Measurements from ENCODE around the gene ASXL1. TPM values are rescaled to one million over a fixed set of nuclear protein-coding genes. Genes with fewer than 3 reads are reported as not detected.
"Not testable (repeated sequence)": the region's sequence is repeated elsewhere in the genome, so short reads cannot be mapped to it uniquely, and the experiment has no call there.

The ASXL1 gene
- 71.0 TPM for polyA plus RNA-seq (2012; ENCODE audit: insufficient read depth, insufficient read length)

DNA sequence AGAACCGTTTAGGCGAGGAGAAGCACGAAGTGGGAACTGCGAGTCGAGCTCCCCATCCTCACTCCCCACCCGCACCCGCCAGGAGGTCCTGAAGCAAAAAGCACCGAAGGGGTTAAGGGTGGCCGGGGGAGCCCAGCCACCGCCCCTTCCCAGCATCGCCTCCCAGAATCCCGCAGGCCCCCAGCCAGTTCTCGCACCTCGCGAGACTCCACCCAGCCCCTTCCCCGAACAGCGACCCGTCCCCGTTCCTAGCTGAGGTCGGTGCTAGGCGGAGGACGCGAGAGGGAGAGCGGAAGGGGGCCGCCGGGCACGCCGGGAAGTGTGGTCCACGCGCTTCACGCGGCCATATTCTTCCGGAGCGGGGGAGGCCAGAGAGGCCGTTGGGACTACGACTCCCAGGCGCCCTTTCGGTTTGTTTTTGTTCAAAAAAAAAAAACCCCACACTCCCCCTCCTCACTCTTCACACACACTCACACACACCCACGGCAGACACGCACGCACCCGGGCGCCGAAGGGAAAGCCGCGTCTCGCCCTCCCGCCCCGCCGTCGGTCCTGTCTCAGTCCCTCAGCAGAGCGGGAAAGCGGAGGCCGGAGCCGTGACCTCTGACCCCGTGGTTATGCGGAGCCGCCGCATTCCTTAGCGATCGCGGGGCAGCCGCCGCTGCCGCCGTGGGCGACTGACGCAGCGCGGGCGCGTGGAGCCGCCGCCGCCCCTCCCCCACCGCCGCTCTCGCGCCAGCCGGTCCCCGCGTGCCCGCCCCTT lies at the start of gene ASXL1:
TSS of gene ASXL1 (plus strand) at position 463 of the 763 bp plus-strand sequence. CDS start 445 bp downstream, outside the sequence.
- peak; percentile 96 for DNase-seq (ENCODE audit: low read depth, low spot score)

DNA sequence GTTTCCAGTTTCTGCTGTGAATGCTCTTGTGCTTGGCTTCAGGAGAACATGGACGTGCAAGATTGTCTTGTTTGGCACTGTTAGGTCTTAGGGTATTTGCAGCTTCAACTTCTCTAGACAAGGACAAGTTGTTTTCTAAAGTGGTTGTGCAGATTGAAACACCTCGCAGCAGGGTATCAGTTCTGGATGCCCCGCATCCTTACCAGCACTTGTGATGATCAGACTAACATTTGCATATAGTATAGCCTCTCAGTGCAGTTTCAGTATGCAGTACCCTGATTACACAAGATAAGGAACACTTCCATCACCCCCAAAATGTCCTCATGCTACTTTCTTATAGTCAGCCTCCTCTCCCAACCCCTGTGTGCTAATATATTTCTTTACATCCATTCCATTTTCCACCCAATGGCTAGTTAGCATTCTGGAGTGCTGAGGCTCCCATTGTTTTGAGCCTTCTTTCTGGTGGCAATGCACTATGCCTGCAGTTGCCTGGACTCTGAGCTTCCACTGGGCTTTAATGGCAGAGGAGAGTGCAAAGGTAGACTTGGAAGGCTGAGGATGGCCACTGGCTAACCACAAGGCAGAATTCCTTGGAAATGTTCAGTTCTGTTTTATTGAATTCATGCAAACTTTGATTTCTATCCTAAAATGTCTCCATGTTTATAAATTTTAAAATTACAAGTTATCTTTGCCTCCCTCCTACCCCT lies 45.3 kb upstream of the ASXL1 start:
- no peak overlapping the region for H3K4me3 ChIP-seq (ENCODE audit: low read length)
- no peak for DNase-seq (ENCODE audit: low read depth, low spot score)

More for the DNA sequence above, at the start of gene ASXL1:
- peak within 1 kb of the TSS; percentile 78 for H3K4me3 ChIP-seq (ENCODE audit: low read length)

DNA sequence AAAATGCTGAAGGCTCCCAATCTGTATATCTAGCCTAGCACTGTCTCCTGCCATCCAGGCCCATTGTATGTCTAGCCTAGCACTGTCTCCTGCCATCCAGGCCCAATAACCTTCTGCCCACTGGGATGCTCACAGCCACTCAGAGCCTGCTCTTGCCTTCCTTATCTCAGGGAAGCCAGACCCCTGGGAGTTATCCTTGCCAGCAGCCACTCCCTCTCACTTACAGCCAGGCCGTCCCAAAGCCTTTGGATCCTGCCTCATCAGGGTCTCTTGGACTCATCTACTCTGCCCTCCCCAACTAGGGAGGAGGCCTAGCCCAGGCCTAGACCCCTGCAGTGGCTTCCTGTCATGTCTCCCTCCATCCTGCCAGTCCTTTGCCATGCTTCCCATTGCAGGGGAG lies 43.4 kb upstream of the ASXL1 start:
- no peak overlapping the region for H3K4me3 ChIP-seq (ENCODE audit: low read length)
- no peak for DNase-seq (ENCODE audit: low read depth, low spot score)

DNA sequence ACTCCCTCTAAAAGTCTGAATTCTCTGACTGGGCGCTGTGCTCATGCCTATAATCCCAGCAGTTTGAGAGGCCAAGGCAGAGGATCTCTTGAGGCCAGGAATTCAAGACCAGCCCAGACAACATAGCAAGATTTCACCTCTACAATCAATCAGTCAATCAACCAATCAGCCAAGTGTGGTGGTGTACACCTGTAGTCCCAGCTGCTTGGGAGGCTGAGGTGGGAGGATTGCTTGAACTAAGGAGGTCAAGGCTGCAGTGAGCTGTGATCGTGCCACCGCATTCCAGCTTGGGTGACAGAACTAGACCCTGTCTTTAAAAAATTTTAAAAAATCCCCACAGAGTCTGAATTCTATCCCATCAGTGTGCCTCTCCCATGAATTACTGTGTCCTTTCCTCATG lies 42.7 kb upstream of the ASXL1 start:
- H3K4me3 ChIP-seq (ENCODE audit: low read length), result no peak overlapping the region
- DNase-seq (ENCODE audit: low read depth, low spot score), result no peak

DNA sequence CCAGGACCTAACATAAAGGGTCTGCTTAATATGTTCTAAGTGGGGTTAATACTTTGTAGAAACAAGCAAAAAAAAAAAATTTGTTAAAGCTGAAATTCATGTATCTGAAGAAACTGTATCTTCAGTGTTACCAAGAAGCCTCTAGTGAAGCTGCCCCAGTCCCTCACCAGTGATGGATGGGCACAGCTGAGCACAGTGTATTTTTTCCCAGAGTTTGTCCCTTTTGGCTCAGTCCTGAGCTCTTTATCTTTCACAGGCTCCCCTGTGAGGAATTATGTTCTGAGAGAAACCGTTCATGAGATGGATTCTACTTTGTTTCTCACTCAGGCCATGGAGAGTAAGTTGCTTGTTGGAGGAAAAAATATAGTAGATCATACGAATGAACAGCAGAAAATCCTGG lies 42.2 kb upstream of the ASXL1 start:
- no peak overlapping the region for H3K4me3 ChIP-seq (ENCODE audit: low read length)
- no peak for DNase-seq (ENCODE audit: low read depth, low spot score)

DNA sequence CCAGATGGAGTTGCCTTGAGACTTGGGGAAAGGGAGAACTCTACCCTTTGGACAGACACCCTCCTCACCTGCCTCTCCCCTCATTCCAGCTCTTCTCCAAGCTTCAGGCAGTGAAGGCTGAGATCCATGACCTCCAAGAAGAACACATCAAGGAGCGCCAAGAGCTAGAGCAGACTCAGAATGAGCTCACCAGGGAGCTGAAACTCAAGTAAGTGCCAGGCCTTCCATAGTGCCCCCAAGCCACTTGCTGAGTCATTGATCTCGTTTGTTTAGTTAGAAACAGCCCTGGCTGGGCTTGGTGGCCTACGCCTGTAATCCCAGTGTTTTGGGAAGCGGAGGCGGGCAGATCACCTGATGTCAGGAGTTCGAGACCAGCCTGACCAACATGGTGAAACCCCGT lies 41.5 kb upstream of the ASXL1 start:
- no peak for DNase-seq (ENCODE audit: low read depth, low spot score)
- H3K4me3 ChIP-seq (ENCODE audit: low read length), result no peak overlapping the region

DNA sequence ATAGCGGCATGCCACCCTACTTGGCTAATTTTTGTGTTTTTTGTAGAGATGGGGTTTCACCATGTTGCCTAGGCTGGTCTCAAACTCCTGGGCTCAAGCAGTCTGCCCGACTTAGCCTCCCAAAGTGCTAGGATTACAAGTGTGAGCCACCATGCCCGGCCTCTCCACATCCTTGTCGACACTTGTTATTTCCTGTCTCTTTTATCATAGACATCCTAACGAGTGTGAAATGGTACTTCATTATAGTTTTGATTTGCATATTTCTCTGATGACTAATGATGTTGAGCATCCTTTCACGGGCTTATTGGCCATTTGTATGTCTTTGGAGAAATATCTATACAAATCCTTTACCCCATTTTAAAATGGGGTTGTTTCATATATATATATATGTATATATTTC lies 39.0 kb upstream of the ASXL1 start:
- no peak for DNase-seq (ENCODE audit: low read depth, low spot score)
- H3K4me3 ChIP-seq (ENCODE audit: low read length), result no peak overlapping the region

DNA sequence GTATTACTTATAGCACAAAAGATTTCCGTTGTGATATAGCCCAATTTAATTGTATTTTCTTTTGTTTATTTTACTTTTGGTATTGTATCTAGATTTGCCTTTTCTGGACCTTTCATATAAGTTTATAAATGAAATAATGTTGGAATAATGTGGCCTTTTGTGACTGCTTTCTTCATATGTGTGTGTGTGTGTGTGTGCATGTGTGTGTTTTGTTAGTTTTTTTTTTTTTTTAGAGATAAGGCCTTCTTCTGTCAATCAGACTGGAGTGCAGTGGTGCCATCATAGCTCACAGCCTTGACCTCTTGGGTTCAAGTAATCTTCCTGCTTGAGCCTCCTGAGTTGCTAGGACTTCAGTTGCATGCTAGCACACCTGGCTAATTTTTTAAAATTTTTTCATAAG lies 37.8 kb upstream of the ASXL1 start:
- DNase-seq (ENCODE audit: low read depth, low spot score), result no peak
- no peak overlapping the region for H3K4me3 ChIP-seq (ENCODE audit: low read length)

DNA sequence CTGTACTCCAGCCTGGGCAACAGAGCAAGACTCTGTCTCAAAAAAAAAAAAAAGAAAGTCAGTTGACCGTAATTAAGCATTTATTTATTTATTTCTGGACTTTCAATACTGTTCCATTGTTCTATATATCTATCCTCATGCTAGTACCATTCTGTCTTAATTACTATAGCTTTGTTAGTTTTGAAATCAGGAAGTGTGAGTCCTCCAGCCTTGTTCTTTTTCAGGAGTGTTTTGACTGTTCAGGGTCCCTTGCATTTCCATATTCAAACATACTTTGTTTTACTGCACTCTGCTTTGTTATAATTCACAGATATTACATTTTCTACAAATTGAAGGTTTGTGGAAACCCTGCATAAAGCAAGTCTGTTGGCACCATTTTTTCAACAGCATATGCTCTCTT lies 36.7 kb upstream of the ASXL1 start:
- DNase-seq (ENCODE audit: low read depth, low spot score), result no peak
- H3K4me3 ChIP-seq (ENCODE audit: low read length), result no peak overlapping the region

DNA sequence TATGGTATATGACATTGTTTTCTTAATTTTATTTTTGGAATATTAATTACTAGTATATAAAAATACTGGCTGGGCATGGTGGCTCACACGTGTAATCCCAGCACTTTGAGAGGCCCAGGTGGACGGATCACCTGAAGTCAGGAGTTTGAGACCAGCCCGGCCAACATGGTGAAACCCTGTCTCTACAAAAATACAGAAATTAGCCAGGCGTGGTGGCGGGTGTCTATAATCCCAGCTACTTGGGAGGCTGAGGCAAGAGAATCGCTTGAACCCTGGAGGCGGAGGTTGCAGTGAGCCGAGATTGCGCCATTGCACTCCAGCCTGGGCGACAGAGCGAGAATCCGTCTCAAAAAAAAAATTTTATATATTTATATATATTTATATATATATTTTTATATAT lies 35.9 kb upstream of the ASXL1 start:
- DNase-seq (ENCODE audit: low read depth, low spot score); H3K4me3 ChIP-seq (ENCODE audit: low read length): not testable (repeated sequence)

DNA sequence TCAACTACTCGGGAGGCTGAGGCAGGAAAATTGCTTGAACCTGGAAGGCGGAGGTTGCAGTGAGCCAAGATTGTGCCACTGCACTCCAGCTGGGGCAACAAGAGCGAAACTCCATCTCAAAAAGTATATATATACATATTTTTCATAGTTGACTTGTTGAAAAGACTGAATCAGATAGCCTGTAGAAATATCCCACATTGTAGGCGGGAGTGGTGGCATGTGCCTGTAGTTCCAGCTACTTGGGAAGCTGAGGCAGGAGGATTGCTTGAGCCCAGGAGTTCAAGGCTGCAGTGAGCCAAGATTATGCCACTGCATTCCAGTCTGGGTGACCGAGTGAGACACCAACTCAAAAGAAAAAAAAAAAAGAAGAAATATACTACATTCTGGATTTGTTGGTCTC lies 34.4 kb upstream of the ASXL1 start:
- DNase-seq (ENCODE audit: low read depth, low spot score); H3K4me3 ChIP-seq (ENCODE audit: low read length): not testable (repeated sequence)

DNA sequence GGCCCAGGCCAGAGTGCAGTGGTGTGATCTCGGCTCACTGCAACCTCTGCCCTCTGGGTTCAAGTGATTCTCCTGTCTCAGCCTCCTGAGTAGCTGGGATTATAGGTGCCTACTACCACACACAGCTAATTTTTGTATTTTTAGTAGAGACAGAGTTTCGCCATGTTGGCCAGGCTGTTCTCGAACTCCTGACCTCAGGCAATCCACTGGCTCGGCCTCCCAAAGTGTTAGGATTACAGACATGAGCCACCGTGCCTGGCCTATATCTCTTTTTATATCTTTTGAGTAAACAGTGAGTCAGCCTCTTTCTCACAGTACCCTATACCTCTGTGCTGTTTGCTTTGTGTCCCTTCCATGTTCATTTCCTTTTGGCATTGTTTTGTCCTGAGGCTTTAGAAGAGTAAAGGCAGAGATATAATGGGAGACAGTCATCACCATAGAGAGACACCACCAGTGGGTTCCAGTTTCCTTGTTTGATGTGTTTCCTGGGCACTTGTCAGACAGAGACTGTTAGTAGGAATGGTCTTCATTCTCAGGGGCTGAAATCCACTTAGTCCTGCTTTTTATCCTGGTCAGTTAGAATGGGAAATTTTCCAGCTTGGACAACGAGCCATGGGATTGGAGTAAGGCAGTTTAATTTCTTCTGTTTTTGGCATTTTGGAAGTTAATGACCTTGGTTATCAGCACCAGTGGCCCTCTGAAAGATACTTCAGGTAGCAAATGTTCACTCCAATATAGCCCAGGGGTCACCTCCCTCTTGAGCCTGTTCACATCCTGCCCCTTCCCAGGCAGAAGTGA lies 32.2 kb upstream of the ASXL1 start:
- no peak for DNase-seq (ENCODE audit: low read depth, low spot score)
- H3K4me3 ChIP-seq (ENCODE audit: low read length), result no peak overlapping the region

DNA sequence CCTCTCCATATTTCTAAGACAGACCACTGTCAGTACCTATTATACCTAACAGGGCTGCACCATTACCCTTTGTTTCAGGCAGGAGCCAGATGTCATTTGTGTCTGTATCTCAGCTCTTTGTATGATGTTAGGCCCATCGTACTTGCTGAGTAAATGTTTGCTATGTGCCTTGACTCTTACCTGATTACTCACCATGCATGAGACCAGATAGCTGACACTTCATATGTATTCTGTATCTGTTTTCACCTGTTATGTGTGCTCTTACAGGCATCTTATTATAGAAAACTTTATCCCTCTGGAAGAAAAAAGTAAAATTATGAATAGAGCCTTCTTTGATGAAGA lies 31.7 kb upstream of the ASXL1 start:
- no peak for DNase-seq (ENCODE audit: low read depth, low spot score)
- no peak overlapping the region for H3K4me3 ChIP-seq (ENCODE audit: low read length)

DNA sequence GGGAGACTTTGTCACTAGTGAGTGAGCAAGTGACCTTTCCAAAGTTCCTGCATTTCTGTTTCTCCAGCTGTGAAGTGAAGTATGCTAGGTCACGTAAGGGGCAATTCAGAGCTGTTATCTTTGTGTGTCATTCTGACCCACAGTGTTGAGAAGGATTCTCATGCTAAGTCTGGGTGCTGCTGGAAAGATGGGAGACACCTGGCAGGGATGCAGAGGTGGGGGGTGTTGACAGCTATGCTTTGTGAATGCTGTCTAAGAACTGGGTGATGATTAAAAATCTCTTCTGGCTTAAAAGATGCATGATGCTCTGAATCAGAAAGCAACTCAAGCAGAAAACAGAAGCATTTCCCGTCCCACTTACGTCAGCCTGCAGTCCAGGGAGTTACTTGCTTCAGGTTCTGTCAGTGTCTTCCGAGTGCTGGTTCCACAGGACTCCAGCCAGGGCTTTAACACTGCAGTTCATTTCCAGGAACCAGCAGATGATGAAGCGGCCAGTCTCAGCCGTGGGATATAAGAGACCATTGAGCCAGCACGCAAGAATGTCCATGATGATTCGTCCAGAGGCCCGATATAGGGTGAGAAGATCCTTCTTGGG lies 30.9 kb upstream of the ASXL1 start:
- DNase-seq (ENCODE audit: low read depth, low spot score), result no peak
- H3K4me3 ChIP-seq (ENCODE audit: low read length), result no peak overlapping the region

DNA sequence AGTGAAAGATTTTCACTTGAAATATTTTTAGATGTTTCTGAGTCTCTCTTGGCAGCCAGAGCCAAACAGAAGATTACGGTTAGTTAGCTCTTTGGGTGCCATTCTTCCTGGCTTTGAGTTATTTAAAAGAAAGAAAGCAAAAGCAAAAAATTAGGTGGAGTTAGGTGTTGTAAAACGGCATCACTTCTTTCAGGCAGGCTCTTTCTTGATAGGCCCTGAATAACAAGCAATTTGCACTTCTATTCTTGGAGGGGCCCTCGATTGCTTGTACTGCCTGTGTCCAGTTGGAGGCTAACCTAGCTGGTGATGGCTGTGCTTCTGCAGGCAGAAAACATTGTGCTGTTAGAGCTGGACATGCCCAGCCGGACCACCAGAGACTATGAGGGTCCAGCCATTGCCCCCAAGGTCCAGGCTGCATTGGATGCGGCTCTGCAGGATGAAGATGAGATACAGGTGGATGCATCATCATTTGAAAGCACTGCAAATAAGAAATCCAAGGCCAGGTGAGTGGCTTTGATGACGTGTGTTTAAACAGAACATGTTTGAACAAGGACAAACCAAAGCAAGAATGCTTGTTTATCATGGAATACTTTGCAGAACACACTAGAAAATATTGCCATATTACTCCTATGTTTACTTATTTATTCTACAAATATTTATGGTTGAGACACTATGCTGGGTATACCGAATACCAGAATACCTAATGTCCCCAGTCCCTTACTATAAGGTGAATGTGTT lies 28.1 kb upstream of the ASXL1 start:
- DNase-seq (ENCODE audit: low read depth, low spot score), result no peak
- no peak overlapping the region for H3K4me3 ChIP-seq (ENCODE audit: low read length)

DNA sequence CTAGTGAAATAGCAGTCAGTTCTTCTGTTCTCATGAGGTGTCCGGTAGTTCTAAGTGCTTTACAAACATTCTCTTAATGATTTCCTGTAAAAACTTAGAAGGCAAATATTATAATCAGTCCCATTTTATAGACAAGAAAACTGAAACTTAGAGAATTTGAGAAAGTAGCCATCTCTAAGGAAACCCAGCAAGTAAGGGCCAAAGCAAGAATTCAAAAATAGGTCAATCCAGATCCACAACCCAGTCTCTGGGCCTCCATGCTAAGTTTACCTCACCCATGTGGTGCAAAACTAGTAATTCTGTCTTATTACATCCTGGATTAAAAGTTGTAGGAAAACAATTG lies 27.6 kb upstream of the ASXL1 start:
- DNase-seq (ENCODE audit: low read depth, low spot score), result no peak
- no peak overlapping the region for H3K4me3 ChIP-seq (ENCODE audit: low read length)

DNA sequence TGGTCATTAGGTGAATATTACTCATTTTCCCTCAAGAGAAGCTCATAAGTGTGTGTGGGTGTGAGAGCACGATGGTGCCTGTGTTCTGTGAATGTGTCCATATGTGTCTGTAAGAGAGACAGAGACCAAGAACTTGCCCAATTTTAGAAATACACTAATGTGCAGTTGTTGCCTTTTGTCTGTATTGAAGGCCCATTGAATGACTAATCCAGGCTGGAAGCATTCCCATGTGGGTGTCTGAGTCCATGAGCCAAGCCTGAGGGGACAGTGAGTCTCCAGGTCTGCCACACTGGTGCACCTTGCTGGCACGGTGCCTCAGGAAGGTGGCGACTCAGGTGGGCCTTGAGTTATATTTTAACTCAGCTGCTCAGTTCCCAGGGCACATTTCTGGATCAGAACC lies 25.5 kb upstream of the ASXL1 start:
- no peak for DNase-seq (ENCODE audit: low read depth, low spot score)
- H3K4me3 ChIP-seq (ENCODE audit: low read length), result no peak overlapping the region

DNA sequence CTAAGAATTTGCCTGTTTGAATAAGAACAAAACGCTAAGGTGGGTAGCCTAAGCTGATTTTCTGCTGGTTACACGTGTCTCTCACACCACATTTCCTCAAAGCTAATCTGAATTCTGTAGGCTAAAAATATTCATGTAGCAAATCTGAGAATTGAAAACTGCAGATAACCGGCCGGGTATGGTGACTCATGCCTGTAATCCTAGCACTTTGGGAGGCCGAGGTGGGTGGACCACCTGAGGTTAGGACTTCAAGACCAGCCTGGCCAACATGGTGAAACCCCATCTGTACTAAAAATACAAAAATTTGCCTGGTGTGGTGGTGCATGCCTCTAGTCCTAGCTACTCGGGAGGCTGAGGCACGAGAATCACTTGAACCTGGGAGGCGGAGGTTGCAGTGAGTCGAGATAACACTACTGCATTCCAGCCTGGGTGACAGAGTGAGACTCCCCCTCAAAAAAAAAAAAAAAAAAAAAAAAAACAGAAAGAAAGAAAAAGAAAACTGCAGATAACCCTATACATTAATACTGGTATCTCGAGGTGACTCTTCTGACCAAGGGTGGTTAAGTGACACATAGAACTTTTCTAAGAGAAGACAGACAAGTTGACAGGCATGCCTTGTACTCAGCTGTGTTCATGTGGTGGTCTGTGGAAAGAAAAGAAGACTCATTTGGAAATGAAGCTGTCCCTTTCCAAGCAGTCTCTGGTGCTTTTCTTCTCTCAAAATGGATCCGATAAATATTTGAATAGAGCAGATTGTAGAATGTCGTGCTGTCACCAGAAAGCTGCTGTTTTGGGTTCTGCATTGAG lies 24.7 kb upstream of the ASXL1 start:
- no peak for DNase-seq (ENCODE audit: low read depth, low spot score)
- H3K4me3 ChIP-seq (ENCODE audit: low read length), result no peak overlapping the region
